ENCODE results near the gene KCTD2. TPM values are rescaled to one million over a fixed set of nuclear protein-coding genes. Genes with fewer than 3 reads are reported as not detected.
"Not testable (repeated sequence)": the region's sequence is repeated elsewhere in the genome, so short reads cannot be mapped to it uniquely, and the experiment has no call there.

Gene KCTD2
- total RNA-seq, 3 donors from 2014 or later (not counting 1 experiment from before 2014, with no cell fraction given), result 17.4 to 27.0 (median 24.7) TPM

- ATAC-seq (no peak), DNase-seq (no peak)
- Mint-ChIP-seq H3K36me3 (no peaks in the 10 kb centered on the region), H3K4me1 (peaks cover 0 to 5% of the 10 kb centered on the region in 2 donors), H3K27ac (no peak overlapping the region), H3K9me3 (no peaks in the 10 kb centered on the region), H3K4me3 (no peak overlapping the region), H3K27me3 (ENCODE audit: low read depth in 2 of 2) (no peaks in the 10 kb centered on the region)
- Histone ChIP-seq H3K9me3 (ENCODE audit: control insufficient read depth, insufficient read depth, low read length) (no peaks in the 10 kb centered on the region), H3K36me3 (ENCODE audit: control insufficient read depth, insufficient read depth, low read length) (peaks cover 39% of the 10 kb centered on the region), H3K27ac (ENCODE audit: low read length) (no peak overlapping the region), H3K4me1 (ENCODE audit: control insufficient read depth, insufficient read depth, low read length) (peaks cover 7% of the 10 kb centered on the region), H3K27me3 (ENCODE audit: control insufficient read depth, insufficient read depth, low read length) (no peaks in the 10 kb centered on the region), H3K4me3 (ENCODE audit: low read length) (no peak overlapping the region)
- no peak for TF ChIP-seq CTCF (IDR thresholded peaks at IDR 0.05)
- intact Hi-C loops (cut with micrococcal nuclease), result no loop called here
- WGBS (ENCODE audit: insufficient coverage), result 97% methylated on average over 19 of the region's 19 CpGs
Observed at GRCh38 chr17:75020331-75021110, 26.5 kb upstream of the KCTD2 start.

- H3K9me3 ChIP-seq (ENCODE audit: control insufficient read depth, insufficient read depth, low read length), result no peaks in the 10 kb centered on the region
- 90% methylated on average over 10 of the region's 10 CpGs for WGBS (ENCODE audit: insufficient coverage)
- no peak overlapping the region for H3K4me3 ChIP-seq (ENCODE audit: low read length)
- H3K36me3 ChIP-seq (ENCODE audit: control insufficient read depth, insufficient read depth, low read length), result peaks cover 26% of the 10 kb centered on the region
- peak in 1 of 2 donors; percentile 45 for DNase-seq
- no peak overlapping the region for H3K27ac ChIP-seq (ENCODE audit: low read length)
- ATAC-seq, result peak in 2 of 3 donors; percentile 46 to 47
- H3K27ac Mint-ChIP-seq, result no peak overlapping the region
- H3K36me3 Mint-ChIP-seq, result no peaks in the 10 kb centered on the region
- intact Hi-C loops (cut with micrococcal nuclease), result no loop called here
- H3K27me3 Mint-ChIP-seq (ENCODE audit: low read depth in 2 of 2), result no peaks in the 10 kb centered on the region
- peaks cover 7% of the 10 kb centered on the region for H3K4me1 ChIP-seq (ENCODE audit: control insufficient read depth, insufficient read depth, low read length)
- no peaks in the 10 kb centered on the region for H3K4me1 Mint-ChIP-seq
- peak overlapping the region; percentile 63 for H3K4me3 Mint-ChIP-seq
- H3K9me3 Mint-ChIP-seq, result no peaks in the 10 kb centered on the region
- no peaks in the 10 kb centered on the region for H3K27me3 ChIP-seq (ENCODE audit: control insufficient read depth, insufficient read depth, low read length)
- no peak for TF ChIP-seq CTCF (IDR thresholded peaks at IDR 0.05)
Observed at GRCh38 chr17:75024686-75025397, 22.2 kb upstream of the KCTD2 start.

GRCh38 chr17:75025398-75025734 is 21.7 kb upstream of the KCTD2 start:
- H3K4me1 Mint-ChIP-seq; H3K27me3 Mint-ChIP-seq (ENCODE audit: low read depth in 2 of 2); H3K4me1 ChIP-seq (ENCODE audit: control insufficient read depth, insufficient read depth, low read length); DNase-seq; H3K36me3 Mint-ChIP-seq; intact Hi-C loops (cut with micrococcal nuclease); H3K9me3 ChIP-seq (ENCODE audit: control insufficient read depth, insufficient read depth, low read length); H3K9me3 Mint-ChIP-seq; H3K4me3 ChIP-seq (ENCODE audit: low read length); H3K27me3 ChIP-seq (ENCODE audit: control insufficient read depth, insufficient read depth, low read length); H3K27ac ChIP-seq (ENCODE audit: low read length); H3K27ac Mint-ChIP-seq: not testable (repeated sequence)
- H3K36me3 ChIP-seq (ENCODE audit: control insufficient read depth, insufficient read depth, low read length), result peaks cover 22% of the 10 kb centered on the region
- H3K4me3 Mint-ChIP-seq, result peak overlapping the region; percentile 63
- ATAC-seq, result peak in 1 of 3 donors; percentile 13
- WGBS (ENCODE audit: insufficient coverage), result 50% methylated on average over 9 of the region's 9 CpGs

- H3K4me3 ChIP-seq (ENCODE audit: low read length); H3K27me3 ChIP-seq (ENCODE audit: control insufficient read depth, insufficient read depth, low read length); H3K9me3 ChIP-seq (ENCODE audit: control insufficient read depth, insufficient read depth, low read length); DNase-seq; H3K27ac Mint-ChIP-seq; H3K4me1 Mint-ChIP-seq; H3K4me3 Mint-ChIP-seq; H3K27me3 Mint-ChIP-seq (ENCODE audit: low read depth in 2 of 2); H3K9me3 Mint-ChIP-seq; H3K4me1 ChIP-seq (ENCODE audit: control insufficient read depth, insufficient read depth, low read length); intact Hi-C loops (cut with micrococcal nuclease); H3K27ac ChIP-seq (ENCODE audit: low read length); H3K36me3 Mint-ChIP-seq; ATAC-seq: not testable (repeated sequence)
- 93% methylated on average over 2 of the region's 2 CpGs for WGBS (ENCODE audit: insufficient coverage)
- peaks cover 10% of the 10 kb centered on the region for H3K36me3 ChIP-seq (ENCODE audit: control insufficient read depth, insufficient read depth, low read length)
Observed at GRCh38 chr17:75026650-75027049, 20.4 kb upstream of the KCTD2 start.
